Measurements from ENCODE around the gene SPECC1L.

- TF ChIP-seq CTCF (IDR thresholded peaks at IDR 0.05) (no peak), POLR2A (IDR thresholded peaks at IDR 0.05) (no peak)
Measured at GRCh38 chr22:24323695-24324094, 53.1 kb downstream of the SPECC1L start.
